Smooth muscle cell (in vitro differentiated cells): ENCODE data around the gene ARID3C. TPM values are rescaled to one million over a fixed set of nuclear protein-coding genes. Genes with fewer than 3 reads are reported as not detected.

Source experiments
- DNase-seq: peaks from one replicate; lab custom pipeline; 2025; ENCODE audit not compliant: unreplicated experiment; lab: John Stamatoyannopoulos, UW
- H2AFZ ChIP-seq: fragments of 200-600 bp; sonication (generic); 2 replicates; pipeline ENCODE4 v1.6.0; 2016; ENCODE audit warnings: antibody characterized with exemption, low read depth, mild to moderate bottlenecking
- H3F3A ChIP-seq: fragments of 200-600 bp; sonication (generic); 2 replicates; pipeline ENCODE4 v1.6.0; 2017; ENCODE audit warnings: antibody characterized with exemption, low read depth
- H3K27ac ChIP-seq: fragments of 200-600 bp; sonication (generic); 2 replicates; pipeline ENCODE4 v1.5.1; 2016; ENCODE audit warnings: low read depth, mild to moderate bottlenecking
- H3K27me3 ChIP-seq: fragments of 200-600 bp; sonication (generic); 2 replicates; pipeline ENCODE4 v1.6.1; 2016; ENCODE audit warnings: low read depth, mild to moderate bottlenecking
- H3K36me3 ChIP-seq: fragments of 200-600 bp; sonication (generic); 2 replicates; pipeline ENCODE4 v1.5.1; 2016; ENCODE audit warnings: low read depth
- H3K4me1 ChIP-seq: fragments of 200-600 bp; sonication (generic); 2 replicates; pipeline ENCODE4 v1.5.1; 2016; ENCODE audit warnings: low read depth
- H3K4me2 ChIP-seq: fragments of 200-600 bp; sonication (generic); 2 replicates; pipeline ENCODE4 v1.6.0; 2016; ENCODE audit warnings: mild to moderate bottlenecking
- H3K4me3 ChIP-seq: fragments of 200-600 bp; sonication (generic); 2 replicates; pipeline ENCODE4 v1.5.1; 2016; ENCODE audit warnings: mild to moderate bottlenecking
- H3K79me2 ChIP-seq: fragments of 200-600 bp; sonication (generic); 2 replicates; pipeline ENCODE4 v1.6.0; 2016; ENCODE audit warnings: low read depth, mild to moderate bottlenecking
- H3K9ac ChIP-seq: fragments of 200-600 bp; sonication (generic); 2 replicates; pipeline ENCODE4 v1.6.0; 2016; ENCODE audit warnings: low read depth
- H3K9me3 ChIP-seq: fragments of 200-600 bp; sonication (generic); replicated peaks from 2 replicates; pipeline ENCODE4 v1.5.1; 2016; ENCODE audit warnings: low read depth
- H4K20me1 ChIP-seq: fragments of 200-600 bp; sonication (generic); 2 replicates; pipeline ENCODE4 v1.6.0; 2016; ENCODE audit warnings: low read depth
- CTCF ChIP-seq: fragments of 200-600 bp; sonication (generic); IDR thresholded peaks from 2 replicates; pipeline ENCODE4 v1.5.1; 2017; ENCODE audit warnings: borderline replicate concordance, mild to moderate bottlenecking, antibody characterized with exemption; ENCODE audit not compliant: insufficient read depth, poor library complexity, severe bottlenecking
- WGBS: methylation state at CpG from one replicate; pipeline ENCODE4 v1.1.7; 2016; ENCODE audit warnings: low lambda C conversion rate; 5-methylcytosine and 5-hydroxymethylcytosine counted together
- polyA plus RNA-seq: library from polyadenylated mRNA; unstranded; fragments of >200 nt; fragmentation: Nextera tagmentation; extraction: Ambion mirVana; gene quantifications from 2 replicates; pipeline ENCODE4 v1.2.1, GENCODE V29; 2016
- total RNA-seq: library from RNA; depleted of rRNA; stranded (reverse); fragments of >200 nt; gene quantifications from 2 replicates; pipeline ENCODE4 v1.2.3, GENCODE V29; 2014

ARID3C gene
- total and polyA plus RNA-seq, 2 experiments from 2014 or later, result 0.40 TPM; not detected in 1

- no peak overlapping the region for H3K9ac ChIP-seq
- H3K4me2 ChIP-seq, result no peak overlapping the region
- no peak overlapping the region for H2AFZ ChIP-seq
- no peak for DNase-seq
- no peaks in the 10 kb centered on the region for H3K9me3 ChIP-seq
- H3K4me1 ChIP-seq, result peaks cover 40% of the 10 kb centered on the region
- H3K27me3 ChIP-seq, result peaks cover 9% of the 10 kb centered on the region
- 76% methylated on average over 3 of the region's 3 CpGs for WGBS
- peaks cover 50% of the 10 kb centered on the region for H3K79me2 ChIP-seq
- no peak overlapping the region for H3K27ac ChIP-seq
- H4K20me1 ChIP-seq, result peaks cover 3% of the 10 kb centered on the region
- no peak for TF ChIP-seq CTCF
- no peaks in the 10 kb centered on the region for H3F3A ChIP-seq
- H3K4me3 ChIP-seq, result no peak overlapping the region
- no peaks in the 10 kb centered on the region for H3K36me3 ChIP-seq
Observed at GRCh38 chr9:34581318-34581717, 47.5 kb downstream of the ARID3C start.

GRCh38 chr9:34580358-34580757, 48.5 kb downstream of the ARID3C start:
- no peak overlapping the region for H2AFZ ChIP-seq
- H4K20me1 ChIP-seq, result peaks cover 3% of the 10 kb centered on the region
- peaks cover 47% of the 10 kb centered on the region for H3K4me1 ChIP-seq
- H3K27me3 ChIP-seq, result peaks cover 9% of the 10 kb centered on the region
- H3K4me3 ChIP-seq, result no peak overlapping the region
- no peak overlapping the region for H3K4me2 ChIP-seq
- H3K9ac ChIP-seq, result no peak overlapping the region
- peaks cover 41% of the 10 kb centered on the region for H3K79me2 ChIP-seq
- H3K9me3 ChIP-seq, result no peaks in the 10 kb centered on the region
- DNase-seq, result no peak
- 64% methylated on average over 8 of the region's 8 CpGs for WGBS
- H3F3A ChIP-seq, result peaks cover 4% of the 10 kb centered on the region
- no peak overlapping the region for H3K27ac ChIP-seq
- TF ChIP-seq CTCF, result no peak
- H3K36me3 ChIP-seq, result no peaks in the 10 kb centered on the region

GRCh38 chr9:34579808-34580163, 49.1 kb downstream of the ARID3C start:
- peaks cover 3% of the 10 kb centered on the region for H4K20me1 ChIP-seq
- H3F3A ChIP-seq, result peaks cover 4% of the 10 kb centered on the region
- H3K9me3 ChIP-seq, result no peaks in the 10 kb centered on the region
- peaks cover 47% of the 10 kb centered on the region for H3K4me1 ChIP-seq
- H3K4me2 ChIP-seq, result peak overlapping the region; percentile 99
- no peak overlapping the region for H2AFZ ChIP-seq
- DNase-seq, result no peak
- peaks cover 35% of the 10 kb centered on the region for H3K79me2 ChIP-seq
- H3K4me3 ChIP-seq, result no peak overlapping the region
- H3K9ac ChIP-seq, result no peak overlapping the region
- no peaks in the 10 kb centered on the region for H3K36me3 ChIP-seq
- H3K27ac ChIP-seq, result no peak overlapping the region
- H3K27me3 ChIP-seq, result peaks cover 9% of the 10 kb centered on the region
- 81% methylated on average over 5 of the region's 5 CpGs for WGBS
- TF ChIP-seq CTCF, result no peak

- 8% methylated on average over 8 of the region's 17 CpGs for WGBS
- H3K27me3 ChIP-seq, result peaks cover 9% of the 10 kb centered on the region
Observed at GRCh38 chr9:34579104-34579807, 49.6 kb downstream of the ARID3C start.

More at GRCh38 chr9:34579104-34579807, 49.6 kb downstream of the ARID3C start:
- no peak overlapping the region for H3K9ac ChIP-seq
- H3K79me2 ChIP-seq, result peaks cover 32% of the 10 kb centered on the region
- no peak for TF ChIP-seq CTCF
- no peaks in the 10 kb centered on the region for H3K9me3 ChIP-seq
- peak overlapping the region; percentile 99 for H3K4me2 ChIP-seq
- no peak overlapping the region for H3K4me3 ChIP-seq
- no peaks in the 10 kb centered on the region for H3K36me3 ChIP-seq
- peaks cover 4% of the 10 kb centered on the region for H3F3A ChIP-seq
- H2AFZ ChIP-seq, result peak overlapping the region; percentile 33
- H3K4me1 ChIP-seq, result peaks cover 50% of the 10 kb centered on the region
- DNase-seq, result no peak
- H3K27ac ChIP-seq, result no peak overlapping the region
- H4K20me1 ChIP-seq, result peaks cover 3% of the 10 kb centered on the region
